Spleen (tissue), 7 donors: ENCODE data around the gene ADPRS.

Experiments used
- CTCF ChIP-seq, 11 experiments: fragments of 200-600 bp in 7 of 11; fragments of 450-650 bp in 4 of 11; sonication (generic) in 4 of 11; IDR thresholded peaks in 8 of 11; conservative IDR thresholded peaks in 3 of 11; 1 replicate in 7 of 11; 2 replicates in 4 of 11; pipeline versions ENCODE4 v1.4.0 to v1.8.0; 2016 to 2021; ENCODE audit warnings: antibody characterized with exemption in 11 of 11, inconsistent platforms in 4 of 11, mild to moderate bottlenecking in 1 of 11
- POLR2AphosphoS5 ChIP-seq, 3 donors: sonication (generic); formaldehyde crosslinking; IDR thresholded peaks; one replicate each; pipeline ENCODE4 v1.5.1; 2017; ENCODE audit warnings: antibody characterized with exemption in 3 of 3
- donor health status: DM: no; HTN: no; CAD: no; lungs with moderate emphysema.
- donor health status: DM: no; HTN: no; CAD: no.
- donor health status: DM: no; HTN: no; CAD: no.

- TF ChIP-seq CTCF (IDR thresholded peaks at IDR 0.05 in 8 of 11, conservative IDR thresholded peaks at IDR 0.05 in 3 of 11) (no peak), POLR2AphosphoS5 (IDR thresholded peaks at IDR 0.05) (no peak)
Observed at GRCh38 chr1:36137776-36138175, 49.1 kb downstream of the ADPRS start.
